ENCODE measurements around the gene XXYLT1. TPM values are rescaled to one million over a fixed set of nuclear protein-coding genes. Genes with fewer than 3 reads are reported as not detected.

Gene XXYLT1
- total and polyA plus RNA-seq, 2 of the 8 experiments (the other 6 are each of a cell fraction or from before 2014, with no cell fraction given): 18.9 to 23.8 TPM

DNA sequence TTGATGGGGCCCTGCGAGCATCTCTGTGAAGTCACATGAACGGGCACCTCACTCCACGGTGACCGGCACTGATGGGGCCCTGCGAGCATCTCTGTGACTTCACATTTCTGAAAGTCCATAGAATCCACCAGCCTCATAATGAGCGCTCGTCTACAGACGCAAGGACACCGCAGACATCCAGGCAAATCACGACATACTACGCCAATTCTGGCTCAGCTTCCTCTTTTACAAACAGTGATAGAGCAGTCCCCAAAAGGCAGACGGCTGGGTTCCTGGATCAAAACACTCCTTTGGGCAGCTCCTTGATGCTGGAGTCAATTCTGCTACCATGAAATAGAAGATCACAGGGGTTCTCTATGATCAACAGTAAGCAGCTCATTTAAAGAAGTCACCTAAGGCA is 125.4 kb downstream of the XXYLT1 start:
- ChIA-PET CTCF (ENCODE audit: partially characterized antibody) (interaction anchor here (1.2 to 2.3 kb wide), 3 partner anchors 22 to 124 kb away, joined by 3 to 9 read pairs (median 9); no protein-coding TSS in a partner anchor), POLR2A (ENCODE audit: partially characterized antibody) (no interaction called here)
- no peaks in the 10 kb centered on the region for H4K20me1 ChIP-seq (replicated peaks in 1 of 2; ENCODE audit: control insufficient read depth in 1 of 2, insufficient read depth in 2 of 2, low read length in 2 of 2)
- H3K79me2 ChIP-seq (ENCODE audit: control insufficient read depth in 1 of 2, insufficient read depth in 2 of 2, low read length in 2 of 2): peaks cover 0 to 10% of the 10 kb centered on the region in 2 experiments; a peak in 2 of 4 replicates
- 94% methylated on average over 12 of the region's 12 CpGs; no CpG with 5 or more reads in 1 of the 2 experiments for WGBS, 2 experiments (ENCODE audit: extremely low coverage in 1 of 2, insufficient coverage in 1 of 2, insufficient read length in 1 of 2, insufficient replicate concordance in 2 of 2, low coverage in 1 of 2, low lambda C conversion rate in 2 of 2, missing lambda C conversion rate in 1 of 2)
- no peak overlapping the region for H2AK5ac ChIP-seq (ENCODE audit: low read depth, low read length)
- H3K4me2 ChIP-seq (ENCODE audit: insufficient read depth in 1 of 2, low read depth in 2 of 2, low read length in 2 of 2): no peak overlapping the region
- H4K5ac ChIP-seq (ENCODE audit: insufficient read length, low read depth, low read length): no peak overlapping the region
- FAIRE-seq: no peak
- H3K14ac ChIP-seq (ENCODE audit: insufficient read length): no peak overlapping the region
- H3K4me1 ChIP-seq (replicated peaks in 1 of 4; ENCODE audit: control insufficient read depth in 3 of 4, insufficient read depth in 4 of 4, low read length in 3 of 4): peaks cover 2 to 9% (median 4%) of the 10 kb centered on the region in 4 experiments; a peak in 6 of 7 replicates
- H3K9me3 ChIP-seq (ENCODE audit: insufficient read depth in 2 of 2, low read depth in 1 of 2, low read length in 1 of 2): 0 out of 4 replicates have a peak, but pooled peaks cover 0 to 4% of the 10 kb centered on the region in 2 experiments
- no peak overlapping the region for H2BK20ac ChIP-seq (ENCODE audit: low read length)
- H2AFZ ChIP-seq (ENCODE audit: low read length): no peak overlapping the region
- H3K23ac ChIP-seq (ENCODE audit: insufficient read length): no peak overlapping the region
- DNase-seq (ENCODE audit: low read depth in 1 of 2, low spot score in 2 of 2): no peak
- H3K56ac ChIP-seq (replicated peaks; ENCODE audit: insufficient read length, low read depth, low read length): no peak overlapping the region
- H2BK15ac ChIP-seq (ENCODE audit: low read length): no peak overlapping the region
- no peaks in the 10 kb centered on the region for H3K27me3 ChIP-seq (replicated peaks in 1 of 4; ENCODE audit: control insufficient read depth in 3 of 4, extremely low read depth in 1 of 4, insufficient read depth in 3 of 4, low read length in 3 of 4)
- H3K23me2 ChIP-seq (ENCODE audit: low read depth, low read length): peaks cover under 1% of the 10 kb centered on the region; the same call in 1 of the 2 replicates
- H3K4ac ChIP-seq (replicated peaks; ENCODE audit: insufficient read length, low read depth, low read length): no peak overlapping the region
- no peak overlapping the region for H3K4me3 ChIP-seq (ENCODE audit: extremely low read depth in 1 of 4, insufficient read depth in 2 of 4, low read depth in 3 of 4, low read length in 4 of 4)
- no peak overlapping the region for H3K18ac ChIP-seq (ENCODE audit: extremely low read depth, low read length)
- no peak overlapping the region for H4K91ac ChIP-seq (replicated peaks; ENCODE audit: insufficient read length, low read length)
- no peak overlapping the region for H2BK12ac ChIP-seq (ENCODE audit: low read depth, low read length)
- no peaks in the 10 kb centered on the region; a peak in 1 of 8 replicates for H3K36me3 ChIP-seq (ENCODE audit: control insufficient read depth in 2 of 4, insufficient read depth in 4 of 4, low read length in 3 of 4)
- H2BK5ac ChIP-seq (ENCODE audit: low read depth, low read length): no peak overlapping the region
- H4K8ac ChIP-seq (ENCODE audit: extremely low read depth, insufficient read depth, low read length): no peak overlapping the region
- no peak overlapping the region for H2BK120ac ChIP-seq (replicated peaks; ENCODE audit: low read depth, low read length)
- H3K79me1 ChIP-seq (ENCODE audit: low read depth, low read length): no peaks in the 10 kb centered on the region
- no peak overlapping the region for H3K9ac ChIP-seq (replicated peaks in 1 of 4; ENCODE audit: extremely low read depth in 1 of 4, low read depth in 3 of 4, low read length in 3 of 4)
- no peak overlapping the region for H3K27ac ChIP-seq (ENCODE audit: low read depth, low read length)
- no peak for TF ChIP-seq EGR1 (IDR thresholded peaks at IDR 0.05; ENCODE audit: borderline replicate concordance, low read depth, low read length)
- TF ChIP-seq POU5F1 (IDR thresholded peaks at IDR 0.05; ENCODE audit: low read depth, low read length): no peak
- TF ChIP-seq ZNF274 (IDR thresholded peaks at IDR 0.05; ENCODE audit: borderline replicate concordance, extremely low read depth, low read length): no peak
- TF ChIP-seq BACH1 (IDR thresholded peaks at IDR 0.05; ENCODE audit: low read length): no peak
- TF ChIP-seq ASH2L (IDR thresholded peaks at IDR 0.05; ENCODE audit: low read length): no peak
- TF ChIP-seq, protein P1, sequence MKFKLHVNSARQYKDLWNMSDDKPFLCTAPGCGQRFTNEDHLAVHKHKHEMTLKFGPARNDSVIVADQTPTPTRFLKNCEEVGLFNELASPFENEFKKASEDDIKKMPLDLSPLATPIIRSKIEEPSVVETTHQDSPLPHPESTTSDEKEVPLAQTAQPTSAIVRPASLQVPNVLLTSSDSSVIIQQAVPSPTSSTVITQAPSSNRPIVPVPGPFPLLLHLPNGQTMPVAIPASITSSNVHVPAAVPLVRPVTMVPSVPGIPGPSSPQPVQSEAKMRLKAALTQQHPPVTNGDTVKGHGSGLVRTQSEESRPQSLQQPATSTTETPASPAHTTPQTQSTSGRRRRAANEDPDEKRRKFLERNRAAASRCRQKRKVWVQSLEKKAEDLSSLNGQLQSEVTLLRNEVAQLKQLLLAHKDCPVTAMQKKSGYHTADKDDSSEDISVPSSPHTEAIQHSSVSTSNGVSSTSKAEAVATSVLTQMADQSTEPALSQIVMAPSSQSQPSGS (IDR thresholded peaks at IDR 0.05; ENCODE audit: low read length): no peak
